Neutrophil (primary cell): ENCODE data around the gene HSP90AA1.

Experiments
- H3K27ac ChIP-seq: fragments of 200-600 bp; sonication (generic); 2 replicates; pipeline ENCODE4 v1.5.1; 2016; ENCODE audit warnings: mild to moderate bottlenecking, moderate library complexity
- H3K27me3 ChIP-seq: fragments of 200-600 bp; sonication (generic); 2 replicates; pipeline ENCODE4 v1.6.0; 2016; ENCODE audit warnings: mild to moderate bottlenecking
- H3K36me3 ChIP-seq: fragments of 200-600 bp; sonication (generic); 2 replicates; pipeline ENCODE4 v1.5.1; 2017
- H3K4me1 ChIP-seq, 2 experiments: fragments of 200-600 bp in 1 of 2; sonication (generic) in 1 of 2; 1 replicate in 1 of 2; 2 replicates in 1 of 2; pipeline versions ENCODE4 v1.5.1 to v1.6.1; 2013 to 2016; ENCODE audit warnings: low read depth in 1 of 2, low read length in 1 of 2, mild to moderate bottlenecking in 1 of 2, moderate library complexity in 1 of 2; ENCODE audit not compliant: control insufficient read depth in 1 of 2, insufficient read depth in 1 of 2
- H3K4me3 ChIP-seq, 2 experiments: fragments of 200-600 bp in 1 of 2; sonication (generic) in 1 of 2; 1 replicate in 1 of 2; 2 replicates in 1 of 2; pipeline ENCODE4 v1.5.1; 2013 to 2016; ENCODE audit warnings: low read depth in 1 of 2, low read length in 1 of 2, mild to moderate bottlenecking in 1 of 2, moderate library complexity in 1 of 2
- H3K9me3 ChIP-seq: fragments of 200-600 bp; sonication (generic); 2 replicates; pipeline ENCODE4 v1.5.1; 2016
- TF ChIP-seq, protein P1 (sequence below): fragments of 200-600 bp; sonication (generic); IDR thresholded peaks from 2 replicates; pipeline ENCODE4 v1.5.1; 2016; ENCODE audit warnings: antibody characterized with exemption

Gene HSP90AA1

DNA sequence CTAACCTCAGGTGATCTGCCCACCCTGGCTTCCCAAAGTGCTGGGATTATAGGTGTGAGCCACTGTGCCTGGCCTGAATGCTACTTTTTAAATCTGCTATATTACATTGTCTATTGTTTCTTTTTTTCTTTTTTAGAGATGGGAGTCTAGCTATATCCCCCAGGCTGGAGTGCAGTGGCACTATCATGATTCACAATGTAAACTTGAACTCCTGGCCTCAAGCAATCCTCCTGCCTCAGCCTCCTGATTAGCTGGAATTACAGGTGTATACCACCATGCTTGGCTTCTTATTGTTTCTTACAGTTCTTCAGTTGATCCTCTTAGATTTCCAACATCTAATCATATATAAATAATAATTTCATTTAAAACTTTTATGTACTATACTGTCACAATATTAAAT, 37.6 kb upstream of the HSP90AA1 start:
- Histone ChIP-seq H3K36me3 (no peaks in the 10 kb centered on the region), H3K4me1 (no peaks in the 10 kb centered on the region), H3K4me3 (no peak overlapping the region), H3K27me3 (no peaks in the 10 kb centered on the region), H3K9me3 (no peaks in the 10 kb centered on the region), H3K27ac (no peak overlapping the region)
- TF ChIP-seq, protein P1, sequence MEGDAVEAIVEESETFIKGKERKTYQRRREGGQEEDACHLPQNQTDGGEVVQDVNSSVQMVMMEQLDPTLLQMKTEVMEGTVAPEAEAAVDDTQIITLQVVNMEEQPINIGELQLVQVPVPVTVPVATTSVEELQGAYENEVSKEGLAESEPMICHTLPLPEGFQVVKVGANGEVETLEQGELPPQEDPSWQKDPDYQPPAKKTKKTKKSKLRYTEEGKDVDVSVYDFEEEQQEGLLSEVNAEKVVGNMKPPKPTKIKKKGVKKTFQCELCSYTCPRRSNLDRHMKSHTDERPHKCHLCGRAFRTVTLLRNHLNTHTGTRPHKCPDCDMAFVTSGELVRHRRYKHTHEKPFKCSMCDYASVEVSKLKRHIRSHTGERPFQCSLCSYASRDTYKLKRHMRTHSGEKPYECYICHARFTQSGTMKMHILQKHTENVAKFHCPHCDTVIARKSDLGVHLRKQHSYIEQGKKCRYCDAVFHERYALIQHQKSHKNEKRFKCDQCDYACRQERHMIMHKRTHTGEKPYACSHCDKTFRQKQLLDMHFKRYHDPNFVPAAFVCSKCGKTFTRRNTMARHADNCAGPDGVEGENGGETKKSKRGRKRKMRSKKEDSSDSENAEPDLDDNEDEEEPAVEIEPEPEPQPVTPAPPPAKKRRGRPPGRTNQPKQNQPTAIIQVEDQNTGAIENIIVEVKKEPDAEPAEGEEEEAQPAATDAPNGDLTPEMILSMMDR: no peak

DNA sequence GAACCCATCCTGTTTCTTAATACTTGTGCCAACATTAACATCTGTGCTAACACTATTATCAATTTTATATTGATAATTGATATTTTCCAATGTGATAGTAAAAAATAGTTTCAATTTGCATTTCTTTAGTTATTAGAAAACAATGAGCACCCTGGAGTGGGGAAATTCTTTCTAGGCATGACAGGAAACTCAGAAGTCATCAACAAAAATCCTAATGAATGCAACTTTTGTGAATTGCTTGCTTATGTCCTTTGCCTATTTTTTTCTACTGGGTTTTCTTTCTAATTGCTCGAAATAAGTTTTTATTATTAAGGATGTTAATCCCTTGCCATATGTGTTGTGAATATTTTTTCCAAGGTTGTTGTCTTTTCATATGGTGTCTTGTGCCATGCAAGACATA, 34.7 kb upstream of the HSP90AA1 start:
- no peaks in the 10 kb centered on the region for H3K4me1 ChIP-seq
- H3K27ac ChIP-seq: no peak overlapping the region
- H3K36me3 ChIP-seq: no peaks in the 10 kb centered on the region
- H3K4me3 ChIP-seq: no peak overlapping the region
- no peaks in the 10 kb centered on the region for H3K27me3 ChIP-seq
- TF ChIP-seq, protein P1: no peak
- no peaks in the 10 kb centered on the region for H3K9me3 ChIP-seq

DNA sequence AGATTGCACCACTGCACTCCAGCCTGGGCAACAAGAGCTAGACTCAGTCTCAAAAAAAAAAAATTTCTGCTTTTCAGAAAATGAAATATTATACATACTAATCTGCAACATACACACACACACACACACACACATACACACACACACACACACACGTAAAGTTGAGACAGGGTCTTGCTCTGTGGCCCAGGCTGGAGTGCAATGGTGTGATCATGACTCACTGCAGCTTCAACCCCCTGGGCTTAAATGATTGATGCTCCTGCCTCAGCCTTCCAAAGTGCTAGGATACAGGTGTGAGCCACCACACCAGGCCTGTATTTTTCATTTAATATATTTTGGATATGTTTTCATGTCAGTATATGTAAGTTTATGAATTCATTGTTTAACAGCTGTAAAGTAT, 34.0 kb upstream of the HSP90AA1 start:
- Histone ChIP-seq H3K27ac (no peak overlapping the region), H3K27me3 (no peaks in the 10 kb centered on the region), H3K4me3 (no peak overlapping the region), H3K4me1 (no peaks in the 10 kb centered on the region), H3K36me3 (no peaks in the 10 kb centered on the region), H3K9me3 (no peaks in the 10 kb centered on the region)
- TF ChIP-seq, protein P1: no peak

DNA sequence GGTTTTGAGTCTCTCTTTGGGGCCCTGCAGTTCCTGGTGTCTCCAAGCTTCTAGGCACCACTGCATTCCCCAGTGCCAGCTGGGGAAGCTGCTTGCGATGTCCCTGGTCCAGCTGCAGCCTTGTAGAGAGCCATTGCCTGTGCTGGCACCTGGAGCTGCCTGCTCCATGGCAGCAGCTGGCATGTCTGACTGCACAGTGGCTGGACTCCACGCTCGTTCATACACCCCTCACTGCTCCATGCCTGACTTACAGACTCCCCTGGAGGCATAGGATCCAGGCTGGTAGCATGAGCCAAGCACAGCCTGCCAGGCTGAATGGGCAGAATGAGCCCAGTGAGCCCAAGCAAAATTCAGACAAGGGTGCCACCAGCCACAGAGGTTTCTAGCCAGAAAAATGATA, 31.0 kb upstream of the HSP90AA1 start:
- Histone ChIP-seq H3K27me3 (no peaks in the 10 kb centered on the region), H3K4me3 (no peak overlapping the region), H3K27ac (no peak overlapping the region), H3K9me3 (no peaks in the 10 kb centered on the region), H3K36me3 (no peaks in the 10 kb centered on the region), H3K4me1 (no peaks in the 10 kb centered on the region)
- TF ChIP-seq, protein P1: no peak

DNA sequence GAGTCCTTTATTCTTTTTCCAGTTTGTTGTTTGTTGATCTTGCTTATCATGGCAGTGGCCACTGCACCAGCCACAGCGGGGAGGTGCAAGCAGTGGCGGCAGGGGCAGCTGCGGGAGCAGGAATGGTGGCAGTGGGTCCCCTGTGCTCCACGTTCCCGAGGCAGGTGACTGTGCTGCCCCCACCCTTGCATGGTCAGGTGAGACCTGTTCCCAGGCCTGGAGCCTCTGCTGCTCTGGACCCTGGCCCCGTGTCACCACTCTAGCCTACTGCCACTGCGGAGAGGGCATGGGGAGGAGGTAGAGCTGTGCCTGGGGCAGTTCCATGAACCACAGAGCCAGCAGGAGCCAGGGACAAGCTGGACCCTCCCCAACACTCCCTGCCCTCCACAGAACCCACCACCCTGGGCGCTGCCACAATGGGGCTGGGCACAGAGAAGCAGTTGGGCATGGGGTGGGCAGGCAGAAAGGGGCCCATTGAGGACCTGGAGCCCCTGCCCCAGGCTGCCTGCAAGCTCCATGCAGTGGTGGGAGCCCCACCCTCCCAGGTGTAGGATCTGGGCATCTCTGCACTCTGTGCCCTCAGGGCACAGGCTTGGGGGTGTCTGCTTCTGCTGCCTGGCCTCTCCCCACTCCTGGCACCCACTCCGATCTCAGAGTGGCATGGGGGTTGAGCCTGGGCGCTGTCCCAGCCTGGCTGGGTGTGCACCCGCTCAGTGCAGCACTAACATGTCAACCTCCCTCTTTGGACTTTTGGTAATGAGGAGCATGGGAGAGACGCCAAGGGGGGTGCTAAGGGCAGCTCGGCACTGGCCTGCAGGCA, 29.7 kb upstream of the HSP90AA1 start:
- TF ChIP-seq, protein P1: no peak
- Histone ChIP-seq H3K27me3 (no peaks in the 10 kb centered on the region), H3K27ac (no peak overlapping the region), H3K9me3 (no peaks in the 10 kb centered on the region), H3K4me3 (no peak overlapping the region), H3K4me1 (no peaks in the 10 kb centered on the region), H3K36me3 (no peaks in the 10 kb centered on the region)
